ENCODE data around the gene GNAT2.

GNAT2 gene

DNA sequence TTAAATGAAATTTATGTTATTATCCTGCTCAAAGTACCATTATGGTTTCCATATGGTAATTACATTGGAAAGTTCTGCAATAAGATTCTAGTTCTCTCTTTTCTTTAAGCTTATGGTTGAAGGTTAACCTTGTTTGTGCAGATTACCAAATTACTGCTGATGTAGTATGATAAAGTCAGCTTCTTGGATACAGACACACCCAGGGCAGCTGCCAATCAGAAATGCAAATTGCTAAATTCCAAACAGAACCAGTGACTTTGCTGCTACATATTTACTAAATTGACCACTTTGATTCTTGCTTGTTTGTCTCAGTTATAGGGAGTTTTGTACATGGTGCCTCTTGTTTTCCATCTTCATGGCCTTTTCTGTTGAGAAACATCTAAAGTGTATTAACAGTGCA is 26.5 kb downstream of the GNAT2 start:
- Histone ChIP-seq H3K4me1 (ENCODE audit: control insufficient read depth in 5 of 5, insufficient read depth in 5 of 5, low read length in 5 of 5) (no peaks in the 10 kb centered on the region), H3K27me3 (ENCODE audit: control insufficient read depth in 5 of 5, insufficient read depth in 4 of 5, low read length in 5 of 5) (no peaks in the 10 kb centered on the region), H3K36me3 (ENCODE audit: control insufficient read depth in 5 of 5, insufficient read depth in 5 of 5, low read length in 5 of 5) (peaks cover 36 to 79% (median 60%) of the 10 kb centered on the region in 5 donors), H3K9ac (ENCODE audit: low read length in 5 of 5) (no peak overlapping the region), H3K4me3 (ENCODE audit: low read depth in 1 of 5, low read length in 5 of 5) (no peak overlapping the region), H3K9me3 (ENCODE audit: control insufficient read depth in 5 of 5, low read length in 5 of 5) (no peaks in the 10 kb centered on the region), H3K27ac (ENCODE audit: low read depth, low read length) (no peak overlapping the region)

DNA sequence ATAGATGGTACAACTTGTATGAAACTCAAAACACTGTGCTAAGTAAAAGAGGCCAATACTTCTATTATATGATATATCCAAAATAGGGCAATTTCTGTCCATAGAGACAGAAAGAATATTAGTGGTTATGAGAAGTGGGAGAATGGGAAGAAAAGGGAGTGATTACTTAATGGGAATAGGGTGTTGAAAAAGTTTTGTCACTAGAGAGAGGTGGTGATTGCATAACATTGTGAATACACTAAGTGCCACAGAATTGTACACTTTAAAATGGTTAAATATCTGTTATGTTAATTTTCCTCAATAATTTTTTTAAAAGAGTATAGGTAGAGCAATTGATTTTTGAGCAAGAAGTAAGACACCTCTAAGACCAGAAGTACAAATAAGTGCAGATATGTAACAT is 29.7 kb downstream of the GNAT2 start:
- H3K9me3 ChIP-seq (ENCODE audit: control insufficient read depth in 5 of 5, low read length in 5 of 5), result no peaks in the 10 kb centered on the region
- no peak overlapping the region for H3K9ac ChIP-seq (ENCODE audit: low read length in 5 of 5)
- H3K27ac ChIP-seq (ENCODE audit: low read depth, low read length), result no peak overlapping the region
- H3K4me1 ChIP-seq (ENCODE audit: control insufficient read depth in 5 of 5, insufficient read depth in 5 of 5, low read length in 5 of 5), result no peaks in the 10 kb centered on the region
- H3K36me3 ChIP-seq (ENCODE audit: control insufficient read depth in 5 of 5, insufficient read depth in 5 of 5, low read length in 5 of 5), result peaks cover 61 to 89% (median 78%) of the 10 kb centered on the region in 5 donors
- H3K4me3 ChIP-seq (ENCODE audit: low read depth in 1 of 5, low read length in 5 of 5), result no peak overlapping the region
- H3K27me3 ChIP-seq (ENCODE audit: control insufficient read depth in 5 of 5, insufficient read depth in 4 of 5, low read length in 5 of 5), result no peaks in the 10 kb centered on the region

DNA sequence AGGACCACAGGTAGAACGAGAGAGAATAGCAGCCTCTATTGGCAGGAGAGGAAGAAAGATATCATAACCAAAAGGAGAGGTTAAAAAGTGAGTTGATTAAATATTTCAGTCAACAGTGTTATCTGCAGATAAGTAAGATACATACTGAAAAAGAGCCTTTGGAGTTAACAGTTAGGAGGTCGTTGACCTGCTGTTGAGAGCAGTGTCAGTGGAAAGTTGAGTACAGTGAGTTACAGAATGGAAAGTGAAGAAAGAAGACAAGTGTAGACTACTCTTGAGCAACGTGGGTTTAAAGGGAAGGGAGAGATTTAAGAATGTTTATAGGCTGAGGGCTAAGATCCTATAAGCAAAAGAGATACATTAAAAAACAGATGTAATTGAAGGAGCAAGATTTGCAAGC is 30.2 kb downstream of the GNAT2 start:
- no peaks in the 10 kb centered on the region for H3K27me3 ChIP-seq (ENCODE audit: control insufficient read depth in 5 of 5, insufficient read depth in 4 of 5, low read length in 5 of 5)
- H3K9ac ChIP-seq (ENCODE audit: low read length in 5 of 5), result no peak overlapping the region
- no peak overlapping the region for H3K27ac ChIP-seq (ENCODE audit: low read depth, low read length)
- H3K36me3 ChIP-seq (ENCODE audit: control insufficient read depth in 5 of 5, insufficient read depth in 5 of 5, low read length in 5 of 5), result peaks cover 65 to 94% (median 82%) of the 10 kb centered on the region in 5 donors
- H3K4me1 ChIP-seq (ENCODE audit: control insufficient read depth in 5 of 5, insufficient read depth in 5 of 5, low read length in 5 of 5), result no peaks in the 10 kb centered on the region
- no peak overlapping the region for H3K4me3 ChIP-seq (ENCODE audit: low read depth in 1 of 5, low read length in 5 of 5)
- no peaks in the 10 kb centered on the region for H3K9me3 ChIP-seq (ENCODE audit: control insufficient read depth in 5 of 5, low read length in 5 of 5)

DNA sequence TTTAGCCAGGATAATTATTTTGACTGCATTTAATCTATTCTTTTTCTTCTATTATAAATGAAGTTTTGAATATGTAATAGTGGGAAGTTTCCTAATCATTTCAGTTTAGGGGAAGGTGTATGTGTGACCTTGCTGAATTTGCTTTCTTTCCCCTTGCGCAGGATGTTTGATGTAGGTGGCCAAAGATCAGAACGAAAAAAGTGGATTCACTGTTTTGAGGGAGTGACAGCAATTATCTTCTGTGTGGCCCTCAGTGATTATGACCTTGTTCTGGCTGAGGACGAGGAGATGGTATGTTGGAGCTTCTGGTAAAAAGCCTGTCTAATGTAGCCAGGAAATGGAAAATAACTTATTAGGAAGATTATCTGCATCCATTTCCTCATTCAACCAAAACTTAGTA is 33.4 kb downstream of the GNAT2 start:
- H3K9ac ChIP-seq (ENCODE audit: low read length in 5 of 5), result no peak overlapping the region
- H3K4me3 ChIP-seq (ENCODE audit: low read depth in 1 of 5, low read length in 5 of 5), result no peak overlapping the region
- no peaks in the 10 kb centered on the region for H3K4me1 ChIP-seq (ENCODE audit: control insufficient read depth in 5 of 5, insufficient read depth in 5 of 5, low read length in 5 of 5)
- H3K9me3 ChIP-seq (ENCODE audit: control insufficient read depth in 5 of 5, low read length in 5 of 5), result no peaks in the 10 kb centered on the region
- H3K36me3 ChIP-seq (ENCODE audit: control insufficient read depth in 5 of 5, insufficient read depth in 5 of 5, low read length in 5 of 5), result peaks cover 63 to 90% (median 71%) of the 10 kb centered on the region in 5 donors
- H3K27ac ChIP-seq (ENCODE audit: low read depth, low read length), result no peak overlapping the region
- H3K27me3 ChIP-seq (ENCODE audit: control insufficient read depth in 5 of 5, insufficient read depth in 4 of 5, low read length in 5 of 5), result no peaks in the 10 kb centered on the region

DNA sequence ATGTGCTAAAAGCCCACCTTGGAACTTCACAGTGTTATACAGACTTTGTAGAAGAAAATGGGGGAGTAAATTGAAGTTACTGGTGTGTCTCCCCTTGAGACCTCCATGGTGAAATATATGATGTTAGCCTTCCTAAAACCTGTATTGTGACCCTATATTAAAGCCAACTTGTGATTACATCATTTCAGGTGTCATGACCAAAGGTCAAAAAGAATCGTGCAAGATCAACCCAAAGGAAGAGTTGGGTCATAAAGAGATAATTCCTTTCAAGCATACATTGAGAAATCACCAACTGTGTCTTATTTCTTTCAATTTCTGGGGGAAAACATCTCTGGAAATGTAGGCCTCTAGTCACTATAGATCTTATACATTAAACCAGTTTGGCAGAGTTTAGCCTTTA is 34.6 kb downstream of the GNAT2 start:
- no peaks in the 10 kb centered on the region for H3K27me3 ChIP-seq (ENCODE audit: control insufficient read depth in 5 of 5, insufficient read depth in 4 of 5, low read length in 5 of 5)
- peaks cover 0 to under 1% (median 0%) of the 10 kb centered on the region in 5 donors for H3K4me1 ChIP-seq (ENCODE audit: control insufficient read depth in 5 of 5, insufficient read depth in 5 of 5, low read length in 5 of 5)
- no peaks in the 10 kb centered on the region for H3K9me3 ChIP-seq (ENCODE audit: control insufficient read depth in 5 of 5, low read length in 5 of 5)
- no peak overlapping the region for H3K4me3 ChIP-seq (ENCODE audit: low read depth in 1 of 5, low read length in 5 of 5)
- H3K27ac ChIP-seq (ENCODE audit: low read depth, low read length), result no peak overlapping the region
- peaks cover 63 to 88% (median 71%) of the 10 kb centered on the region in 5 donors for H3K36me3 ChIP-seq (ENCODE audit: control insufficient read depth in 5 of 5, insufficient read depth in 5 of 5, low read length in 5 of 5)
- H3K9ac ChIP-seq (ENCODE audit: low read length in 5 of 5), result no peak overlapping the region

DNA sequence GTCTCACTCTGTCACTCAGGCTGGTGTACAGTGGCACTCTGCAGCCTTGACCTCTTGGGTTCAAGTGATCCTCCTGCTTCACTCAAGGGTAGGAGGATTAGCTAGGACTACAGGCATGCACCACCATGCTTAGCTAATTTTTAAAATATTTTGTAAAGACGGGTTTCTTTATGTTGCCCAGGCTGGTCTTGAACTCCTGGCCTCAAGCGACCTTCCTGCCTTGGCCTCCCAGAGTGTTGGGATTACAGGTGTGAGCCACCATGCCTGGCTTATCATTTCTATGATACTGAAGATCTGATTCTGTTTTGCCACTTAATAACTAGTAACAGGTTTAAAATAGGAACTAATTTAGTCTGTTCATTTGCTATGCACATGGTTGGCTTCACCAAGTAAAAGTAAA is 37.4 kb downstream of the GNAT2 start:
- no peak overlapping the region for H3K9ac ChIP-seq (ENCODE audit: low read length in 5 of 5)
- no peak overlapping the region for H3K27ac ChIP-seq (ENCODE audit: low read depth, low read length)
- H3K4me1 ChIP-seq (ENCODE audit: control insufficient read depth in 5 of 5, insufficient read depth in 5 of 5, low read length in 5 of 5), result peaks cover 0 to 5% (median 0%) of the 10 kb centered on the region in 5 donors
- no peaks in the 10 kb centered on the region for H3K9me3 ChIP-seq (ENCODE audit: control insufficient read depth in 5 of 5, low read length in 5 of 5)
- peaks cover 50 to 67% (median 55%) of the 10 kb centered on the region in 5 donors for H3K36me3 ChIP-seq (ENCODE audit: control insufficient read depth in 5 of 5, insufficient read depth in 5 of 5, low read length in 5 of 5)
- no peak overlapping the region for H3K4me3 ChIP-seq (ENCODE audit: low read depth in 1 of 5, low read length in 5 of 5)
- H3K27me3 ChIP-seq (ENCODE audit: control insufficient read depth in 5 of 5, insufficient read depth in 4 of 5, low read length in 5 of 5), result no peaks in the 10 kb centered on the region

DNA sequence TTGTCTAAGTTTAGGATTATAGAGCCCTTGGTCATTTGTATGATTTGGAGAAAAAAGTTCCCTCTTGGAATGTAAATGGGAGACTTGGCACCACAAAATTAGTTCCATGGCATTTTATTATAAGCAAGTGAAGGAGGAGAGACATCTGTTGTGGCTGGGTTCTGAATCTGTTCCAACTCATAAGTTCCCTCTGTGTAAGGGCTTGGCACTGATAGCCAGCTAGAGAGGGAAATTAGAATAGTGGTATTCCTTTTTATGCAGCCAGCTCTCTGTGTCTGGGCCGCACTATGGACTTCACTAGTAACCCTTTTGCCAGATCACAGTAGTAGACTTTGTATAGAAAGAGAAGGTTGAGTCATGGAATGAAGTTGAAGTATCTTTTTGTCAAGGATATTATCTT is 39.9 kb downstream of the GNAT2 start:
- Histone ChIP-seq H3K9me3 (ENCODE audit: control insufficient read depth in 5 of 5, low read length in 5 of 5) (no peaks in the 10 kb centered on the region), H3K4me1 (ENCODE audit: control insufficient read depth in 5 of 5, insufficient read depth in 5 of 5, low read length in 5 of 5) (peaks cover 0 to 5% (median 0%) of the 10 kb centered on the region in 5 donors), H3K9ac (ENCODE audit: low read length in 5 of 5) (no peak overlapping the region), H3K4me3 (ENCODE audit: low read depth in 1 of 5, low read length in 5 of 5) (no peak overlapping the region), H3K36me3 (ENCODE audit: control insufficient read depth in 5 of 5, insufficient read depth in 5 of 5, low read length in 5 of 5) (peaks cover 28 to 42% (median 33%) of the 10 kb centered on the region in 5 donors), H3K27me3 (ENCODE audit: control insufficient read depth in 5 of 5, insufficient read depth in 4 of 5, low read length in 5 of 5) (no peaks in the 10 kb centered on the region), H3K27ac (ENCODE audit: low read depth, low read length) (no peak overlapping the region)

DNA sequence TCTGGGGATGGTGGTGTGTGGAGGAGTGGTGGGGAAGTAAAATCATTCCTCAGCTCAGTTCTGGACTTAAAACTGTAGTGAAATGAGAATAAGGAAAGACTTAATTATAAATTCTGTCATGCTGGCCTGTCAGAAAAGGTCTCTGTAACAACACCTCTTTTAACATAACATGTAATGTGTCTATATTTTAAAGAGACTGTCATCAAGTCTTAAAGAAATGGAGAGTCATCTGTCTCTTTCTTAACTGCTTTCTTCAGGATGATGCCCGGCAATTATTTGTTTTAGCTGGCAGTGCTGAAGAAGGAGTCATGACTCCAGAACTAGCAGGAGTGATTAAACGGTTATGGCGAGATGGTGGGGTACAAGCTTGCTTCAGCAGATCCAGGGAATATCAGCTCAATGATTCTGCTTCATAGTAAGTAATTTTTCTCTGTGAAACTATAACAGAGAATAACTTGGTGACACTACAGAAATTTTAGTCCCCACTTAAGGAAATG is 40.4 kb downstream of the GNAT2 start:
- Histone ChIP-seq H3K27me3 (ENCODE audit: control insufficient read depth in 5 of 5, insufficient read depth in 4 of 5, low read length in 5 of 5) (no peaks in the 10 kb centered on the region), H3K9ac (ENCODE audit: low read length in 5 of 5) (no peak overlapping the region), H3K36me3 (ENCODE audit: control insufficient read depth in 5 of 5, insufficient read depth in 5 of 5, low read length in 5 of 5) (peaks cover 26 to 37% (median 31%) of the 10 kb centered on the region in 5 donors), H3K27ac (ENCODE audit: low read depth, low read length) (no peak overlapping the region), H3K9me3 (ENCODE audit: control insufficient read depth in 5 of 5, low read length in 5 of 5) (no peaks in the 10 kb centered on the region), H3K4me3 (ENCODE audit: low read depth in 1 of 5, low read length in 5 of 5) (no peak overlapping the region), H3K4me1 (ENCODE audit: control insufficient read depth in 5 of 5, insufficient read depth in 5 of 5, low read length in 5 of 5) (peaks cover 0 to 5% (median 0%) of the 10 kb centered on the region in 5 donors)

DNA sequence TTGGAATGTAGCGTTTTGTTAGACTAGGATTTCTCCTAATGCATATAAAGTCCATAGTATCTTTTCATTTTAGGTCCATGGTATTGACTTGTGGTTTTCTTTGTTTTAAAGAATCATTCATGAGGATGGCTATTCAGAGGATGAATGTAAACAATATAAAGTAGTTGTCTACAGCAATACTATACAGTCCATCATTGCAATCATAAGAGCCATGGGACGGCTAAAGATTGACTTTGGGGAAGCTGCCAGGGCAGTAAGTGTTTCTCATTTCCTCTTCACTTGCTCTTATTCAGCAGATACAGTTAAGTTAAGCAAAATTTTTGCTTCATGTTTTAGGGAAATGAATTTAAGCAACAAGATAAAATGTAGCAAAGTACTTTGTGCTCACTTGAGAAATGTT is 45.6 kb downstream of the GNAT2 start:
- Histone ChIP-seq H3K9me3 (ENCODE audit: control insufficient read depth in 5 of 5, low read length in 5 of 5) (no peaks in the 10 kb centered on the region), H3K4me1 (ENCODE audit: control insufficient read depth in 5 of 5, insufficient read depth in 5 of 5, low read length in 5 of 5) (peaks cover 0 to 16% (median 12%) of the 10 kb centered on the region in 5 donors), H3K27me3 (ENCODE audit: control insufficient read depth in 5 of 5, insufficient read depth in 4 of 5, low read length in 5 of 5) (no peaks in the 10 kb centered on the region), H3K36me3 (ENCODE audit: control insufficient read depth in 5 of 5, insufficient read depth in 5 of 5, low read length in 5 of 5) (peaks cover 0 to 10% (median 3%) of the 10 kb centered on the region in 5 donors), H3K27ac (ENCODE audit: low read depth, low read length) (no peak overlapping the region), H3K4me3 (ENCODE audit: low read depth in 1 of 5, low read length in 5 of 5) (no peak overlapping the region), H3K9ac (ENCODE audit: low read length in 5 of 5) (no peak overlapping the region)

DNA sequence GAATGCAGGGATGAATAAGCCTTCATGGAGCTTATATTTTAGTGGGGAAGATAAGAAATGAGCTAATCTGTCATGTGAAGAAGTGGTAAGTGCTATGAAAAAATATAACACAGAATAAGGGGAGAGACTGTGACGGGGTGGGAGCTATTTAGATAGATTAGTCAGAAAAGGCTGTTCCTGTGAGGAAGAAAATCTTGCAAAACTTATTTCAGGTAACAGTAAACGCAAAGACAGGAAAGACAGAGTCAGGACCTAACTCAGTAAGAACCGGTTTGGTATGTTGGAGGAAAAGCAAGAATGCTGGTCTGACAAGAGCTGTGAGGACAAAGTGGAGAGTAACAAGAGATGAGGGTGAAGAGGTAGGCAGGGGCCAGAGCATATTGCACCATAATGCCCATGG is 49.0 kb downstream of the GNAT2 start:
- Histone ChIP-seq H3K36me3 (ENCODE audit: control insufficient read depth in 5 of 5, insufficient read depth in 5 of 5, low read length in 5 of 5) (peaks cover 0 to 7% (median 0%) of the 10 kb centered on the region in 5 donors), H3K4me1 (ENCODE audit: control insufficient read depth in 5 of 5, insufficient read depth in 5 of 5, low read length in 5 of 5) (peaks cover 0 to 24% (median 19%) of the 10 kb centered on the region in 5 donors), H3K9ac (ENCODE audit: low read length in 5 of 5) (no peak overlapping the region), H3K9me3 (ENCODE audit: control insufficient read depth in 5 of 5, low read length in 5 of 5) (no peaks in the 10 kb centered on the region), H3K4me3 (ENCODE audit: low read depth in 1 of 5, low read length in 5 of 5) (no peak overlapping the region), H3K27me3 (ENCODE audit: control insufficient read depth in 5 of 5, insufficient read depth in 4 of 5, low read length in 5 of 5) (no peaks in the 10 kb centered on the region), H3K27ac (ENCODE audit: low read depth, low read length) (no peak overlapping the region)
